ENCODE results near the gene APLNR.

DNA sequence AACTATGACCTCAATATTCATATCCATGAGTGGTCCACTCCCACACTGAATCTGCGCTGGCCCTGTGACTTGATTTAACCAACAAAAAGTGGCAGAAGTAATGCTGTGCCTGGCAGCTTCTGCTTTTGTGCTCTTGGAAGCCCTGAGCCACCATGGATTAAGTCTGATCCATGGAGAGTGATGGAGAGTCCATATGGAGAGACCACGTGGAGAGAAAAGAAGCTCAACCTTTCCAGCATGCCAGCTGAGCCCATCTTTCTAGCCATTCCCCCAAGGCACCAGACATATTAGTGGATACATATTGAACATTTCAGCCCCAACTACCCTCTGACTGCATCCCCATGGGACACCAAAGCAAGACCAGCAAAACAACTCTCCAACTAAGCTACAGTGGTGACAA is 39.3 kb downstream of the APLNR start:
- TF ChIP-seq, protein P1, sequence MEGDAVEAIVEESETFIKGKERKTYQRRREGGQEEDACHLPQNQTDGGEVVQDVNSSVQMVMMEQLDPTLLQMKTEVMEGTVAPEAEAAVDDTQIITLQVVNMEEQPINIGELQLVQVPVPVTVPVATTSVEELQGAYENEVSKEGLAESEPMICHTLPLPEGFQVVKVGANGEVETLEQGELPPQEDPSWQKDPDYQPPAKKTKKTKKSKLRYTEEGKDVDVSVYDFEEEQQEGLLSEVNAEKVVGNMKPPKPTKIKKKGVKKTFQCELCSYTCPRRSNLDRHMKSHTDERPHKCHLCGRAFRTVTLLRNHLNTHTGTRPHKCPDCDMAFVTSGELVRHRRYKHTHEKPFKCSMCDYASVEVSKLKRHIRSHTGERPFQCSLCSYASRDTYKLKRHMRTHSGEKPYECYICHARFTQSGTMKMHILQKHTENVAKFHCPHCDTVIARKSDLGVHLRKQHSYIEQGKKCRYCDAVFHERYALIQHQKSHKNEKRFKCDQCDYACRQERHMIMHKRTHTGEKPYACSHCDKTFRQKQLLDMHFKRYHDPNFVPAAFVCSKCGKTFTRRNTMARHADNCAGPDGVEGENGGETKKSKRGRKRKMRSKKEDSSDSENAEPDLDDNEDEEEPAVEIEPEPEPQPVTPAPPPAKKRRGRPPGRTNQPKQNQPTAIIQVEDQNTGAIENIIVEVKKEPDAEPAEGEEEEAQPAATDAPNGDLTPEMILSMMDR (optimal IDR thresholded peaks at IDR 0.05 in 1 of 3, IDR thresholded peaks at IDR 0.05 in 1 of 3, conservative IDR thresholded peaks at IDR 0.05 in 1 of 3; ENCODE audit: extremely low read depth in 1 of 3, insufficient read depth in 2 of 3, low read length in 3 of 3) = no peak
- TF ChIP-seq EZH2 (IDR thresholded peaks at IDR 0.05; ENCODE audit: low read length) = no peak
